ENCODE data around the gene LYPLA2. TPM values are rescaled to one million over a fixed set of nuclear protein-coding genes. Genes with fewer than 3 reads are reported as not detected.

Gene LYPLA2
- total RNA-seq, 1 experiment from 2014 or later: 78.0 TPM

Other genes with a start within 250 kb of the LYPLA2 start
- gene ID3, start 231.6 kb upstream of the LYPLA2 start, total RNA-seq (2021; ENCODE audit: unreplicated experiment): 183 TPM
- gene RPL11, start 99.3 kb upstream of the LYPLA2 start, total RNA-seq (2021; ENCODE audit: unreplicated experiment): 1,262 TPM
- 39.3 TPM for gene ELOA, start 47.7 kb upstream of the LYPLA2 start, total RNA-seq (2021; ENCODE audit: unreplicated experiment)
- gene PITHD1, start 12.7 kb upstream of the LYPLA2 start, total RNA-seq (2021; ENCODE audit: unreplicated experiment): 57.2 TPM
- gene GALE, start 9.6 kb downstream of the LYPLA2 start, total RNA-seq (2021; ENCODE audit: unreplicated experiment): 114 TPM
- gene HMGCL, start 34.3 kb downstream of the LYPLA2 start, total RNA-seq (2021; ENCODE audit: unreplicated experiment): 36.2 TPM
- gene FUCA1, start 77.1 kb downstream of the LYPLA2 start, total RNA-seq (2021; ENCODE audit: unreplicated experiment): 20.7 TPM
- gene CNR2, start 122.2 kb downstream of the LYPLA2 start, total RNA-seq (2021; ENCODE audit: unreplicated experiment): 0.05 TPM
- gene PNRC2, start 168.7 kb downstream of the LYPLA2 start, total RNA-seq (2021; ENCODE audit: unreplicated experiment): 92.1 TPM
- 142 TPM for gene SRSF10, start 189.2 kb downstream of the LYPLA2 start, total RNA-seq (2021; ENCODE audit: unreplicated experiment)